ENCODE results near the gene CCDC192.
"Not testable (repeated sequence)": the region's sequence is repeated elsewhere in the genome, so short reads cannot be mapped to it uniquely, and the experiment has no call there.

The CCDC192 gene

GRCh38 chr5:127673117-127673800 lies 29.9 kb upstream of the CCDC192 start:
- no peak for FAIRE-seq
- DNase-seq (ENCODE audit: insufficient read length, low spot score): no peak
- no peak for TF ChIP-seq POLR2AphosphoS5 (IDR thresholded peaks at IDR 0.05; ENCODE audit: low read depth, low read length)
- no peak for TF ChIP-seq SPI1 (IDR thresholded peaks at IDR 0.05; ENCODE audit: low read depth, low read length)
- TF ChIP-seq TAF1 (IDR thresholded peaks at IDR 0.05; ENCODE audit: low read depth, low read length): no peak
- TF ChIP-seq POLR2A (IDR thresholded peaks at IDR 0.05; ENCODE audit: low read depth, low read length): no peak
- no peak for TF ChIP-seq PAX5 (IDR thresholded peaks at IDR 0.05; ENCODE audit: insufficient read depth, low read length, severe bottlenecking)
- TF ChIP-seq POU2F2 (IDR thresholded peaks at IDR 0.05; ENCODE audit: low read depth, low read length): no peak

- FAIRE-seq; DNase-seq (ENCODE audit: insufficient read length, low spot score): not testable (repeated sequence)
These were observed 26.2 kb upstream of the CCDC192 start for GRCh38 chr5:127676951-127677350.

GRCh38 chr5:127679691-127680330 lies 23.4 kb upstream of the CCDC192 start:
- not testable (repeated sequence) for DNase-seq (ENCODE audit: insufficient read length, low spot score); FAIRE-seq

GRCh38 chr5:127680595-127680994 lies 22.6 kb upstream of the CCDC192 start:
- DNase-seq (ENCODE audit: insufficient read length, low spot score): no peak
- TF ChIP-seq POLR2AphosphoS5 (IDR thresholded peaks at IDR 0.05; ENCODE audit: low read depth, low read length) (no peak), PAX5 (IDR thresholded peaks at IDR 0.05; ENCODE audit: insufficient read depth, low read length, severe bottlenecking) (no peak), TAF1 (IDR thresholded peaks at IDR 0.05; ENCODE audit: low read depth, low read length) (no peak), POU2F2 (IDR thresholded peaks at IDR 0.05; ENCODE audit: low read depth, low read length) (no peak), SPI1 (IDR thresholded peaks at IDR 0.05; ENCODE audit: low read depth, low read length) (no peak)
- FAIRE-seq: no peak

GRCh38 chr5:127683008-127683407 lies 20.2 kb upstream of the CCDC192 start:
- FAIRE-seq (no peak), DNase-seq (ENCODE audit: insufficient read length, low spot score) (no peak)
- TF ChIP-seq TAF1 (IDR thresholded peaks at IDR 0.05; ENCODE audit: low read depth, low read length) (no peak), POU2F2 (IDR thresholded peaks at IDR 0.05; ENCODE audit: low read depth, low read length) (no peak), SPI1 (IDR thresholded peaks at IDR 0.05; ENCODE audit: low read depth, low read length) (no peak), POLR2AphosphoS5 (IDR thresholded peaks at IDR 0.05; ENCODE audit: low read depth, low read length) (no peak), POLR2A (IDR thresholded peaks at IDR 0.05; ENCODE audit: low read depth, low read length) (no peak), PAX5 (IDR thresholded peaks at IDR 0.05; ENCODE audit: insufficient read depth, low read length, severe bottlenecking) (no peak)

- DNase-seq (ENCODE audit: insufficient read length, low spot score) (no peak), FAIRE-seq (no peak)
- TF ChIP-seq TAF1 (IDR thresholded peaks at IDR 0.05; ENCODE audit: low read depth, low read length) (no peak), POU2F2 (IDR thresholded peaks at IDR 0.05; ENCODE audit: low read depth, low read length) (no peak), POLR2A (IDR thresholded peaks at IDR 0.05; ENCODE audit: low read depth, low read length) (no peak), PAX5 (IDR thresholded peaks at IDR 0.05; ENCODE audit: insufficient read depth, low read length, severe bottlenecking) (no peak), POLR2AphosphoS5 (IDR thresholded peaks at IDR 0.05; ENCODE audit: low read depth, low read length) (no peak), SPI1 (IDR thresholded peaks at IDR 0.05; ENCODE audit: low read depth, low read length) (no peak)
These were observed 18.3 kb upstream of the CCDC192 start for GRCh38 chr5:127684726-127685467.

- DNase-seq (ENCODE audit: insufficient read length, low spot score) (no peak), FAIRE-seq (no peak)
- TF ChIP-seq TAF1 (IDR thresholded peaks at IDR 0.05; ENCODE audit: low read depth, low read length): no peak
- TF ChIP-seq SPI1 (IDR thresholded peaks at IDR 0.05; ENCODE audit: low read depth, low read length): no peak
- no peak for TF ChIP-seq POLR2AphosphoS5 (IDR thresholded peaks at IDR 0.05; ENCODE audit: low read depth, low read length)
- no peak for TF ChIP-seq POU2F2 (IDR thresholded peaks at IDR 0.05; ENCODE audit: low read depth, low read length)
- TF ChIP-seq POLR2A (IDR thresholded peaks at IDR 0.05; ENCODE audit: low read depth, low read length): no peak
- no peak for TF ChIP-seq PAX5 (IDR thresholded peaks at IDR 0.05; ENCODE audit: insufficient read depth, low read length, severe bottlenecking)
These were observed 17.5 kb upstream of the CCDC192 start for GRCh38 chr5:127685662-127686061.

GRCh38 chr5:127686424-127686823 lies 16.8 kb upstream of the CCDC192 start:
- TF ChIP-seq PAX5 (IDR thresholded peaks at IDR 0.05; ENCODE audit: insufficient read depth, low read length, severe bottlenecking): no peak
- TF ChIP-seq POLR2AphosphoS5 (IDR thresholded peaks at IDR 0.05; ENCODE audit: low read depth, low read length): no peak
- TF ChIP-seq POLR2A (IDR thresholded peaks at IDR 0.05; ENCODE audit: low read depth, low read length): no peak
- TF ChIP-seq SPI1 (IDR thresholded peaks at IDR 0.05; ENCODE audit: low read depth, low read length): no peak
- TF ChIP-seq POU2F2 (IDR thresholded peaks at IDR 0.05; ENCODE audit: low read depth, low read length): no peak
- no peak for TF ChIP-seq TAF1 (IDR thresholded peaks at IDR 0.05; ENCODE audit: low read depth, low read length)
- no peak for DNase-seq (ENCODE audit: insufficient read length, low spot score)
- no peak for FAIRE-seq

GRCh38 chr5:127694518-127695171 lies 8.5 kb upstream of the CCDC192 start:
- DNase-seq (ENCODE audit: insufficient read length, low spot score): no peak
- no peak for TF ChIP-seq POU2F2 (IDR thresholded peaks at IDR 0.05; ENCODE audit: low read depth, low read length)
- no peak for TF ChIP-seq POLR2AphosphoS5 (IDR thresholded peaks at IDR 0.05; ENCODE audit: low read depth, low read length)
- no peak for TF ChIP-seq TAF1 (IDR thresholded peaks at IDR 0.05; ENCODE audit: low read depth, low read length)
- TF ChIP-seq POLR2A (IDR thresholded peaks at IDR 0.05; ENCODE audit: low read depth, low read length): no peak
- TF ChIP-seq SPI1 (IDR thresholded peaks at IDR 0.05; ENCODE audit: low read depth, low read length): no peak
- no peak for TF ChIP-seq PAX5 (IDR thresholded peaks at IDR 0.05; ENCODE audit: insufficient read depth, low read length, severe bottlenecking)
- FAIRE-seq: no peak
